Daoy (cell line): ENCODE results near the gene SEC14L2. TPM values are rescaled to one million over a fixed set of nuclear protein-coding genes. Genes with fewer than 3 reads are reported as not detected.
"Not testable (repeated sequence)": the region's sequence is repeated elsewhere in the genome, so short reads cannot be mapped to it uniquely, and the experiment has no call there.

Experiments
- DNase-seq: peaks from one replicate; pipeline ENCODE4 v3.0.0-alpha.2; 2015; ENCODE audit warnings: low read depth
- total RNA-seq: library from RNA; depleted of rRNA; stranded (reverse); fragments of >200 nt; shearing (Covaris generic); gene quantifications from 2 replicates; pipeline ENCODE4 v1.2.3, GENCODE V29; 2014; rRNA removed

SEC14L2 gene
- total RNA-seq, 1 experiment from 2014 or later = 12.7 TPM

GRCh38 chr22:30455075-30455840, 58.4 kb downstream of the SEC14L2 start:
- no peak for DNase-seq

GRCh38 chr22:30457981-30458380, 61.2 kb downstream of the SEC14L2 start:
- peak; percentile 70 for DNase-seq

- peak; percentile 58 for DNase-seq
Measured at GRCh38 chr22:30459181-30460052, 62.6 kb downstream of the SEC14L2 start.

- DNase-seq = no peak
Measured at GRCh38 chr22:30460147-30460546, 63.3 kb downstream of the SEC14L2 start.

GRCh38 chr22:30460555-30460954, 63.7 kb downstream of the SEC14L2 start:
- DNase-seq = not testable (repeated sequence)

- no peak for DNase-seq
Measured at GRCh38 chr22:30469165-30469564, 72.3 kb downstream of the SEC14L2 start.

GRCh38 chr22:30470655-30471054, 73.8 kb downstream of the SEC14L2 start:
- DNase-seq = no peak

GRCh38 chr22:30471616-30472318, 74.9 kb downstream of the SEC14L2 start, which contains the start of gene SEC14L3:
TSS of gene SEC14L3 (minus strand) at chr22:30472017. CDS start at chr22:30471958, 59 bp downstream.
- DNase-seq = no peak

- DNase-seq = no peak
Measured at GRCh38 chr22:30472994-30473720, 76.3 kb downstream of the SEC14L2 start.

GRCh38 chr22:30474121-30474520, 77.3 kb downstream of the SEC14L2 start:
- DNase-seq = no peak

Other genes starting within 250 kb of the SEC14L2 start
- gene LIF, start 150.3 kb upstream of the SEC14L2 start, total RNA-seq = 33.3 and 35.2 TPM in 2 replicates
- 0.06 TPM in 1 of 2 replicates, not detected in the other for gene OSM, start 130.2 kb upstream of the SEC14L2 start, total RNA-seq
- gene CASTOR1, start 107.5 kb upstream of the SEC14L2 start, total RNA-seq = 5.9 and 10.3 TPM in 2 replicates
- 20.8 and 35.5 TPM in 2 replicates for gene TBC1D10A, start 70.1 kb upstream of the SEC14L2 start, total RNA-seq
- gene SF3A1, start 40.1 kb upstream of the SEC14L2 start, total RNA-seq = 29.4 and 66.6 TPM in 2 replicates
- 1.5 and 2.7 TPM in 2 replicates for gene CCDC157, start 40.0 kb upstream of the SEC14L2 start, total RNA-seq
- gene RNF215, start 9.6 kb upstream of the SEC14L2 start, total RNA-seq = 9.8 and 19.2 TPM in 2 replicates
- gene MTFP1, start 28.8 kb downstream of the SEC14L2 start, total RNA-seq = 57.8 and 84.1 TPM in 2 replicates
- not detected in 2 replicates for gene SEC14L3, start 75.0 kb downstream of the SEC14L2 start, total RNA-seq
- 0.09 and 0.17 TPM in 2 replicates for gene SEC14L4, start 108.7 kb downstream of the SEC14L2 start, total RNA-seq
- 0.03 and 0.06 TPM in 2 replicates for gene SEC14L6, start 149.7 kb downstream of the SEC14L2 start, total RNA-seq
- 0.12 and 0.29 TPM in 2 replicates for gene GAL3ST1, start 177.6 kb downstream of the SEC14L2 start, total RNA-seq
- 162 and 172 TPM in 2 replicates for gene PES1, start 194.9 kb downstream of the SEC14L2 start, total RNA-seq
- 0.12 and 2.0 TPM in 2 replicates for gene TCN2, start 210.2 kb downstream of the SEC14L2 start, total RNA-seq
- gene SLC35E4, start 238.8 kb downstream of the SEC14L2 start, total RNA-seq = 8.2 and 11.4 TPM in 2 replicates